ENCODE data around the gene FAM83B.
"Not testable (repeated sequence)": the region's sequence is repeated elsewhere in the genome, so short reads cannot be mapped to it uniquely, and the experiment has no call there.

The FAM83B gene

GRCh38 chr6:54805077-54805476, 41.5 kb upstream of the FAM83B start:
- no peak for TF ChIP-seq CTCF (IDR thresholded peaks at IDR 0.05; ENCODE audit: control insufficient read depth, insufficient read depth, low read depth, low read length, missing control alignments)
- DNase-seq (ENCODE audit: low read depth) = no peak

DNA sequence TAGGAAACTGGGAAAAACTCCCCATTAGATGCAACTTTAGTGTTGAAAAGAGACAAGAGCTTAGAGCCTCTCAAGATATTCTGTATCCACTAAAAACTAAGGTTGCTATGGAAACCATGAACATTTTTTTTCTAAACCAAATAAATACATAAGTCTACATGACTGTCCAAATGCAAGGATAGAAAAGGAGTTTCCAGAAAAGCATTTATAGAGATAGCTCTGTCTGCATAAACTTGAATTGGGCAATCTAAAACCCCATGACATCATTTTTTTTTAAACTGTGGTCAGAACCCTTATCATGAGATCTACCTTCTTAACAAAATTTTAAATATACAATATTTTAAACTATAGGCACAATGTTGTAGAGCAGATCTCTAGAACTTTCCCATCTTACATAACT, 36.4 kb upstream of the FAM83B start:
- H3K4me3 ChIP-seq (ENCODE audit: control insufficient read depth, low read depth, low read length) = no peak overlapping the region
- DNase-seq (ENCODE audit: low read depth) = no peak
- no peak for TF ChIP-seq CTCF (IDR thresholded peaks at IDR 0.05; ENCODE audit: control insufficient read depth, insufficient read depth, low read depth, low read length, missing control alignments)

More at GRCh38 chr6:54805077-54805476, 41.5 kb upstream of the FAM83B start:
- no peak overlapping the region for H3K4me3 ChIP-seq (ENCODE audit: control insufficient read depth, low read depth, low read length)

GRCh38 chr6:54813892-54814291, 32.7 kb upstream of the FAM83B start:
- no peak for TF ChIP-seq CTCF (IDR thresholded peaks at IDR 0.05; ENCODE audit: control insufficient read depth, insufficient read depth, low read depth, low read length, missing control alignments)
- H3K4me3 ChIP-seq (ENCODE audit: control insufficient read depth, low read depth, low read length) = no peak overlapping the region
- no peak for DNase-seq (ENCODE audit: low read depth)

- H3K4me3 ChIP-seq (ENCODE audit: control insufficient read depth, low read depth, low read length) = no peak overlapping the region
- DNase-seq (ENCODE audit: low read depth) = no peak
- no peak for TF ChIP-seq CTCF (IDR thresholded peaks at IDR 0.05; ENCODE audit: control insufficient read depth, insufficient read depth, low read depth, low read length, missing control alignments)
These were observed 29.3 kb upstream of the FAM83B start for GRCh38 chr6:54817236-54817635.

DNA sequence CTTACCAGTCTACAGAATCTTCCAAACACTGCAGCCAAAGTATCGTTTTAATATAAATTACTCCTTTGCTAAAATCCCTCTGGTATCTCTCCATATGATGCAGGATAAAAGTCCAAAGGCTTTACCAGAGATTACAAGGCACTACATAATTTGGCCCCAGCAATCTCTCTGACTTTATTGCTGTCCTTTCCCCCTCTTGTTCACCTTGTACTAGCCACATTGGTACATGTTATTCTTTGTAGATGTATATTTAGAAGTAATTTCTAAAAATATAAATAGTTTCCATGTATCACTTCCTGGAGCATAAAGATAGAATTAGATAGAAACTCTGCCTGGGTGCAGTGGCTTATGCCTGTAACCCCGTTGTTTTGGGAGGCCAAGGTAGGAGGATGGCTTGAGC, 28.7 kb upstream of the FAM83B start:
- DNase-seq (ENCODE audit: low read depth) = no peak
- TF ChIP-seq CTCF (IDR thresholded peaks at IDR 0.05; ENCODE audit: control insufficient read depth, insufficient read depth, low read depth, low read length, missing control alignments) = no peak

DNA sequence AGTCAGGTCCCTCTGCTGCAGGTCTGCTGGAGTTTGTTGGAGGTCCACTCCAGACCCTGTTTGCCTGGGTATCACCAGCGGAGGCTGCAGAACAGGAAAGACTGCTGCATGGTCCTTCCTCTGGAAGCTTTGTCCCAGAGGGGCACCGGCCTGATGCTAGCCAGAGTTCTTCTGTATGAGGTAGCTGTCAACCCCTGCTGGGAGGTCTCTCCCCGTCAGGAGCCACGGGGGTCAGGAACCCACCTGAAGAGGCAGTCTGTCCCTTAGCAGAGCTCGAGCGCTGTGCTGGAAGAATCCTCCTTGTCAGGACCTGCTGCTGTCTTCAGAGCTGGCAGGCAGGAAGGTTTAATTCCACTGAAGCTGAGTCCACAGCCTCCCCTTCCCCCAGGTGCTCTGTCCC, 22.3 kb upstream of the FAM83B start:
- DNase-seq (ENCODE audit: low read depth); H3K4me3 ChIP-seq (ENCODE audit: control insufficient read depth, low read depth, low read length): not testable (repeated sequence)

More for the DNA sequence above, 28.7 kb upstream of the FAM83B start:
- H3K4me3 ChIP-seq (ENCODE audit: control insufficient read depth, low read depth, low read length) = no peak overlapping the region

DNA sequence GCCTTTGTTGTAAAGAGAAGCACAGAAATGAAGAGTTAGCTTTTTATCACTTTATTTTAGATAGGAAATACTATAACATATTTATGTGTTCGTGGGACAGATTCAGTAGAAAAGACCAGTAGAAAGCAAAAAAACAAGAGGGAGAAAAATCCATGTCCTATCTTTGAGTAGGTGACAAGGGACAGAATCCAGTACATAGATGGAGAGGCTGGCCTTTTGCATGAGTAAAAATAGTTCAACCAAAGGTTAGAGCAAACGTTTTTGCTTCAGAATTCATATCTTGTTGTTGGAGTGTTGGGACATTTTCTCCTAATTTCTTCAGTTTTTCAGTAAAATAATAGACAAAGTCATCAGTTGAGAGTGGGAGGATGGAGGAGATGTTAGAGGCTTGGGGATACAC, 19.6 kb upstream of the FAM83B start:
- TF ChIP-seq CTCF (IDR thresholded peaks at IDR 0.05; ENCODE audit: control insufficient read depth, insufficient read depth, low read depth, low read length, missing control alignments) = no peak
- DNase-seq (ENCODE audit: low read depth) = no peak
- no peak overlapping the region for H3K4me3 ChIP-seq (ENCODE audit: control insufficient read depth, low read depth, low read length)
